GM19395 (cell line): ENCODE data around the gene TARS2.

Source experiments
- ATAC-seq: cut with Tn5 transposase; IDR thresholded peaks from one replicate; pipeline ENCODE4 v1.9.1; 2021; ENCODE audit warnings: mild to moderate bottlenecking, moderate library complexity; ENCODE audit not compliant: unreplicated experiment

The TARS2 gene

DNA sequence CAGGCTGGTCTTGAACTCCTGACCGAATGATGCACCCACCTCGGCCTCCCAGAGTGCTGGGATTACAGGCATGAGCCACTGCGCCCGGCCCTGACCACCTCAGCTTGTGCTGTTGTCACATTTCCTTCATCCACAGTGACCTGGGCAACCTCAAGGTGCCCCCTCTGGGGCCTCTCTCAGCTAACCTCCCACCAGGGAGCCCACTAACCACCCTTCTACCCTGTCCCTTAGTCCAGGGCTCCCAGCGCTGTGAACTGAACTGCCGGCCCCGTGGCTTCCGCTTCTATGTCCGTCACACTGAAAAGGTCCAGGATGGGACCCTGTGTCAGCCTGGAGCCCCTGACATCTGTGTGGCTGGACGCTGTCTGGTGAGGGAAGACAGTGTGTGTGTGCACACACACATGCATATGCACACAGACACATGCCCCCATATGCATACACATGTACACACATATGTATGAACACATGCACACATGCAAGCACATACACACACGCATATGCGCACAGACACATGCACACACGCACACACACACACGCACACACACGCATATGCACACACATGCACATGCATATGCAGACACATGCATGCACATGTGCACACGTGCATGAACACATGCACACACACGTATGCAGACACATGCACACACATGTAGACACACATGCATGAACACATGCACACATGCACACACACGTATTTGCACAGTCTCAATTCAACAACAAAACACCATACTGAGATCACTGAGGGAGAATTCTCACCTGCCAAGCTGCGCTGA lies 68.2 kb downstream of the TARS2 start:
- ATAC-seq, result no peak

DNA sequence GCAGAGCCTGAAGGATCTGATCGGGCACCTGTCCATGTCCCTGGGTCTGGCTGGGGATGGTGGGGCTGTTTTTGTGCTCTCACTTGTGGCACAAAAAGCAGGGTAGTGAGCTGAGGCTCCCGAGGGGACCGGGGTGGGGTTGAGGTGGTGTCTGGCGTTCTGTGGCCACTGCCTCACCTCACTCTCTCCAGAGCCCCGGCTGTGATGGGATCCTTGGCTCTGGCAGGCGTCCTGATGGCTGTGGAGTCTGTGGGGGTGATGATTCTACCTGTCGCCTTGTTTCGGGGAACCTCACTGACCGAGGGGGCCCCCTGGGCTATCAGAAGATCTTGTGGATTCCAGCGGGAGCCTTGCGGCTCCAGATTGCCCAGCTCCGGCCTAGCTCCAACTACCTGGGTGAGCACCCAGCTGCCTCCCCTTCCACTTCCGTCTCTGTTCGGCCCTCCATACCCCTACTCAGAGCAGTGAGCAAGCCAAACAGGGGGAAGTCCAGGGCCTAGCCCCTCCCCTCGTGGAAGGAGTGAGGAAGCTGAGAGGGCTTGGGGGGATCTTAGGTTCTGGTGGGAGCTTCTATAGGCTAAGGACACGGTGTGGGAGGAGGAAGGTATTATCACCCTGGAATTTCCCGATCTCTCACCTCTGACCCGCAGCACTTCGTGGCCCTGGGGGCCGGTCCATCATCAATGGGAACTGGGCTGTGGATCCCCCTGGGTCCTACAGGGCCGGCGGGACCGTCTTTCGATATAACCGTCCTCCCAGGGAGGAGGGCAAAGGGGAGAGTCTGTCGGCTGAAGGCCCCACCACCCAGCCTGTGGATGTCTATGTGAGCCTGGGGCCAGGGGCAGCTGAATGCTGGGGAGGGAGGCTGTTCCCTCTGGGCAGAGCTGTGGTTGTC lies 69.0 kb downstream of the TARS2 start:
- ATAC-seq, result no peak

DNA sequence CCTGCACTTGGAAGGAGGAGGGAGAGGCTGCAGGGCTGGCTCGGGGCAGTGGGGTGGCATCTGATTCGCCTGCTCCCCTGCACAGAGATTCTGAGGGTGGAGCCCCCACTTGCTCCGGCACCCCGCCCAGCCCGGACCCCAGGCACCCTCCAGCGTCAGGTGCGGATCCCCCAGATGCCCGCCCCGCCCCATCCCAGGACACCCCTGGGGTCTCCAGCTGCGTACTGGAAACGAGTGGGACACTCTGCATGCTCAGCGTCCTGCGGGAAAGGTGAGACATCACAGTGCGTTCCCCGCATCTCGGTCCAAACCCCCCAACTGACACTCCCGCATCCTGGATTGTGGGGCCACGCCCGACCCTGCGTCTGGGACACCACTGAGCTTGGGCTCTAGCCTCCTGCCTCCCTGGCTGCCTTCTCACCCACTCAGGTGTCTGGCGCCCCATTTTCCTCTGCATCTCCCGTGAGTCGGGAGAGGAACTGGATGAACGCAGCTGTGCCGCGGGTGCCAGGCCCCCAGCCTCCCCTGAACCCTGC lies 69.9 kb downstream of the TARS2 start:
- ATAC-seq, result no peak
